OCI-LY3 (cell line): ENCODE results near the gene HM13.

Experiments used
- H2AFZ ChIP-seq: fragments of 200-600, 300-600 bp; shearing (Covaris generic); 2 replicates; pipeline ENCODE4 v1.6.0; 2014; ENCODE audit warnings: antibody characterized with exemption, low read depth, low read length
- H3K27ac ChIP-seq: fragments of 200-600, 300-600 bp; sonication (generic); 2 replicates; pipeline ENCODE4 v1.5.1; 2014; ENCODE audit warnings: mild to moderate bottlenecking, low read length, moderate library complexity, mixed read lengths
- H3K27me3 ChIP-seq: fragments of 200-600, 300-600 bp; sonication (generic); 2 replicates; pipeline ENCODE4 v1.6.1; 2014; ENCODE audit warnings: low read depth, low read length, mixed read lengths
- H3K36me3 ChIP-seq: fragments of 200-600, 300-600 bp; sonication (generic); replicated peaks from 2 replicates; pipeline ENCODE3; 2014; ENCODE audit warnings: low read depth, low read length, mixed read lengths
- H3K4me1 ChIP-seq: fragments of 300-600, 200-600 bp; sonication (generic); 2 replicates; pipeline ENCODE4 v1.6.1; 2014; ENCODE audit warnings: low read length, mixed read lengths
- H3K4me2 ChIP-seq: fragments of 200-600, 300-600 bp; sonication (generic); 2 replicates; pipeline ENCODE4 v1.6.1; 2014; ENCODE audit warnings: low read length, mixed read lengths
- H3K4me3 ChIP-seq: fragments of 300-600, 200-600 bp; sonication (generic); 2 replicates; pipeline ENCODE4 v1.5.1; 2014; ENCODE audit warnings: antibody characterized with exemption, mild to moderate bottlenecking, low read length, moderate library complexity
- H3K79me2 ChIP-seq: fragments of 300-600, 200-600 bp; shearing (Covaris generic); 2 replicates; pipeline ENCODE4 v1.6.1; 2014; ENCODE audit warnings: mild to moderate bottlenecking, low read length, mixed read lengths
- H3K9ac ChIP-seq: fragments of 300-600, 200-600 bp; shearing (Covaris generic); 2 replicates; pipeline ENCODE4 v1.6.0; 2014; ENCODE audit warnings: mild to moderate bottlenecking, low read length, moderate library complexity
- H3K9me3 ChIP-seq: fragments of 200-600, 300-600 bp; shearing (Covaris generic); 2 replicates; pipeline ENCODE4 v1.6.1; 2014; ENCODE audit warnings: low read length, mixed read lengths; ENCODE audit not compliant: insufficient read depth
- H4K20me1 ChIP-seq: fragments of 200-600, 300-600 bp; sonication (generic); 2 replicates; pipeline ENCODE4 v1.6.1; 2016; ENCODE audit warnings: low read length, mixed read lengths; ENCODE audit not compliant: insufficient read depth
- EZH2phosphoT487 ChIP-seq: fragments of 200-600 bp; shearing (Covaris generic); IDR thresholded peaks from 2 replicates; pipeline ENCODE4 v1.6.1; 2018; ENCODE audit warnings: antibody characterized with exemption, mixed run types, low read depth
- TF ChIP-seq, protein P1 (sequence below): fragments of 200-600, 300-600 bp; sonication (generic); IDR thresholded peaks from 2 replicates; pipeline ENCODE4 v1.5.1; 2014; ENCODE audit warnings: antibody characterized with exemption, low read length, low read depth

HM13 gene

DNA sequence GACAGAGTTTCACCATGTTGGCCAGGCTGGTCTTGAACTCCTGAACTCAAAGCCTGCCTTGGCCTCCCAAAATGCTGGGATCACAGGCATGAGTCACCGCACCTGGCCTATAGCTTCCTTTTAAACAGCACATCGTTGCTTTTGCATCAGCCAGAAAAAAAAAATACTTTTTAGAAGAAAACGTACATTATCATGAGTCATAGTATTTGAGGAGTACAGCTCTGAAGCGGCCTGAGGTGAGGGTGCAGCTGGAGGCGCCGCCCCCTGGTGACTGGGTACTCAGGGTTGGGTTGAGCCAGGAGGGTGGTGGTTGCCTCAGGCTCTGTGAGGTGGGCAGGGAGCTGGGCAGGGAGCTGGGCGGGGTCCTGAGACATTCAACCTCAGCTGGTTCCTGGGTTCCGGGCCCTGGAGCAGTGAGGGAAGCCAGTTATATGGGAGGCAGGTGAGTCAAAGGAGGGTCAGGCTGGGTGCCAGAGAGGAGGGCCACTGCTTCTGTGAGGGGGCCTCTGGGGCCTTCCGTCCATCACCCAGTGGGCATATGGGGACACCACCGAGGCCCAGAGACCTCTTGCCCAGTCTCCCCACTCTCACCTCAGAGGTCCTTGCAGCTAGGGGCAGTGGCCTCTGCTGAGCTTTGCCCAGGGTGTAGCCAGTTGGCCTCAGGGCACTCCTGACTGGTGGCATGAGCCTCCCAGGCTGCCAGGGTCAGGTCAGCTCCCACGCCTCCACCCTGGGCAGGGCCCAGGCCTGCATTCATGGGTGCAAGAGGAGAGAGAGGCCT lies 79.2 kb downstream of the HM13 start:
- Histone ChIP-seq H3K4me1 (no peaks in the 10 kb centered on the region), H2AFZ (no peak overlapping the region), H3K36me3 (no peaks in the 10 kb centered on the region), H3K4me2 (no peak overlapping the region), H3K79me2 (no peaks in the 10 kb centered on the region), H3K4me3 (no peak overlapping the region), H3K9ac (no peak overlapping the region), H3K27me3 (no peaks in the 10 kb centered on the region), H3K9me3 (no peaks in the 10 kb centered on the region), H4K20me1 (no peaks in the 10 kb centered on the region), H3K27ac (no peak overlapping the region)
- no peak for TF ChIP-seq EZH2phosphoT487
- TF ChIP-seq, protein P1, sequence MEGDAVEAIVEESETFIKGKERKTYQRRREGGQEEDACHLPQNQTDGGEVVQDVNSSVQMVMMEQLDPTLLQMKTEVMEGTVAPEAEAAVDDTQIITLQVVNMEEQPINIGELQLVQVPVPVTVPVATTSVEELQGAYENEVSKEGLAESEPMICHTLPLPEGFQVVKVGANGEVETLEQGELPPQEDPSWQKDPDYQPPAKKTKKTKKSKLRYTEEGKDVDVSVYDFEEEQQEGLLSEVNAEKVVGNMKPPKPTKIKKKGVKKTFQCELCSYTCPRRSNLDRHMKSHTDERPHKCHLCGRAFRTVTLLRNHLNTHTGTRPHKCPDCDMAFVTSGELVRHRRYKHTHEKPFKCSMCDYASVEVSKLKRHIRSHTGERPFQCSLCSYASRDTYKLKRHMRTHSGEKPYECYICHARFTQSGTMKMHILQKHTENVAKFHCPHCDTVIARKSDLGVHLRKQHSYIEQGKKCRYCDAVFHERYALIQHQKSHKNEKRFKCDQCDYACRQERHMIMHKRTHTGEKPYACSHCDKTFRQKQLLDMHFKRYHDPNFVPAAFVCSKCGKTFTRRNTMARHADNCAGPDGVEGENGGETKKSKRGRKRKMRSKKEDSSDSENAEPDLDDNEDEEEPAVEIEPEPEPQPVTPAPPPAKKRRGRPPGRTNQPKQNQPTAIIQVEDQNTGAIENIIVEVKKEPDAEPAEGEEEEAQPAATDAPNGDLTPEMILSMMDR = no peak

DNA sequence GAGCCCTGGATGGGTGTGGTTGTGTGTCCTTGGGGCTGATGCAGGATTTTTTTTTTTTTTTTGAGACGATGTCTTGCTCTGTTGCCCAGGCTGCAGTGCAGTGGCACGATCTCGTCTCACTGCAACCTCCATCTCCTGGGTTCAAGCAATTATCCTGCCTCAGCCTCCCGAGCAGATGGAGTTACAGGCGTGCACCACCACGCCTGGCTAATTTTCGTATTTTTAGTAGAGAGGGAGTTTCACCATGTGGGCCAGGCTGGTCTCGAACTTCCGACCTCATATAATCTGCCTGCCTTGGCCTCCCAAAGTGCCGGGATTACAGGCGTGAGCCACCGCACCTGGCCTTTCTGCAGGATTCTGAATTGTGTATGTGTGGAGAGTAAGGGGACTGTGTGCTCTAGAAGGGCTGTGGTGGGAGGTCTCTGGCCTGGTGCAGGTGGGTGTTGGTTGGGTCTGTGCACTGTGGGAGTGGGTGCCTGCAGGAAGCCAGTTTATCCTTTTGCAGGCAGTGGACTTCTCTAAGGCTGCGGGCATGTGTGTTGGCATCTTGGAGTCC lies 79.8 kb downstream of the HM13 start:
- H3K79me2 ChIP-seq = no peaks in the 10 kb centered on the region
- H3K36me3 ChIP-seq = no peaks in the 10 kb centered on the region
- H3K27ac ChIP-seq = no peak overlapping the region
- H3K4me3 ChIP-seq = no peak overlapping the region
- H3K9ac ChIP-seq = no peak overlapping the region
- no peak overlapping the region for H2AFZ ChIP-seq
- no peaks in the 10 kb centered on the region for H3K27me3 ChIP-seq
- H3K9me3 ChIP-seq = no peaks in the 10 kb centered on the region
- no peak overlapping the region for H3K4me2 ChIP-seq
- no peak for TF ChIP-seq EZH2phosphoT487
- TF ChIP-seq, protein P1 = no peak
- no peaks in the 10 kb centered on the region for H3K4me1 ChIP-seq
- no peaks in the 10 kb centered on the region for H4K20me1 ChIP-seq

DNA sequence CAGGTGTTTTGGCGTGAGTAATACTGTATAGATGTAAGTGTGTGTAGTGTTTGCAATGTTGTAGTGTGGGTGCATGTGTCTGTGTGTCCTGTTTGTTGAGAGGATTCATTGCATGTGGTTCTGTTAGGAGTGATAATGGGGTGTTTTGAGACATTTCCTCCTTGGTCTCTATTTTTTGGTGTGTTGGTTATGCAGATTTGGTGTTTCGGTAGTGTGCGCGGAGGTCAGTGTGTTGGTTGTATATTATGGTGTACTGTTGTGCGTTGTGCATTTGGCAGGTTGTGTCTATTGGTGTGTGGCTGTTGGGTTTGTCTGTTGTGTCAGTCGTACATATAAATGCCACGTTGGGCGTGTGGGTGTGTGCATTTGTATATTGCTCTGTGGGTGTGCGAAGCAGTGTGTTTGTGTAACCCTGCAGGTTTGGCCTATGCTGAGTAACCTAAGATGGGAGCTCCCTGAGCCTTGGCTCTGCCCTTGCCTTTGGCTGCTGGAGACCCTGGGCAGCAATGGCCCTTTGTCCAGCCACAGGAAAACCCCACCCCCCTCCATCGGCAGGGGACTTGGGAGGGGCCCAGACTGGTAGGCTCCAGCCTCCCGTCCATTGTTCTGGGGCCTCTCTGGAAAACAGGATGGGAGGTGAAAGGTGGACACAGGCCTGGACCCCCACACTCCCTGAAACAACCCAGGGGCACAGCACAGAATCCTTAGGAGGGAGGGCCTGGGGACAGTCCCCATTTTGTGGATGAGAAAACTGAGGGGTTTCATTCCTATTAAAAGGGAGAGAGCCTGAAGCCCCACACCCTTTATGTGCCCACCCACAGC lies 80.5 kb downstream of the HM13 start:
- H3K27me3 ChIP-seq = no peaks in the 10 kb centered on the region
- H3K9me3 ChIP-seq = no peaks in the 10 kb centered on the region
- H3K4me1 ChIP-seq = no peaks in the 10 kb centered on the region
- H3K27ac ChIP-seq = no peak overlapping the region
- no peaks in the 10 kb centered on the region for H3K79me2 ChIP-seq
- no peaks in the 10 kb centered on the region for H4K20me1 ChIP-seq
- H3K4me3 ChIP-seq = no peak overlapping the region
- no peak overlapping the region for H3K9ac ChIP-seq
- no peak overlapping the region for H3K4me2 ChIP-seq
- H3K36me3 ChIP-seq = no peaks in the 10 kb centered on the region
- TF ChIP-seq, protein P1 = no peak
- no peak for TF ChIP-seq EZH2phosphoT487
- no peak overlapping the region for H2AFZ ChIP-seq

DNA sequence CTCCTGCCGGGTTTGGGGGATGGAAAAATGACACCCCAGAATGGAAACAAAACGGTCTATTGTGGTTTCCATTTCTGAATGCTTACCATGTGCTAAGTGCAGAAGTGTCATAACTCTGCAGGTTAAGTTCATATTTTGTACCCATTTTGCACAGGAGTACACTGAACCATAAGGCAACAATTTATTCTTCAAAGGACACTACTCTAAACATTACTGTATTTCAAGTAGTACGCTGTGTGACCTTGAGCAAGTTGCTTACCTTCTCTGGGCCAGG lies 81.1 kb downstream of the HM13 start:
- H3K27me3 ChIP-seq = no peaks in the 10 kb centered on the region
- no peaks in the 10 kb centered on the region for H4K20me1 ChIP-seq
- H3K36me3 ChIP-seq = no peaks in the 10 kb centered on the region
- H3K4me3 ChIP-seq = no peak overlapping the region
- TF ChIP-seq, protein P1 = no peak
- TF ChIP-seq EZH2phosphoT487 = no peak
- no peak overlapping the region for H3K4me2 ChIP-seq
- no peak overlapping the region for H3K9ac ChIP-seq
- H2AFZ ChIP-seq = no peak overlapping the region
- no peaks in the 10 kb centered on the region for H3K79me2 ChIP-seq
- H3K4me1 ChIP-seq = no peaks in the 10 kb centered on the region
- H3K9me3 ChIP-seq = no peaks in the 10 kb centered on the region
- no peak overlapping the region for H3K27ac ChIP-seq
